IMR-90 (cell line): ENCODE data around the gene TRAF3IP1. TPM values are rescaled to one million over a fixed set of nuclear protein-coding genes. Genes with fewer than 3 reads are reported as not detected.

ENCODE experiments used
- ATAC-seq: fragments of 200-7000 bp; cut with Tn5 transposase; 2 replicates; pipeline ENCODE4 v1.9.1; 2020; ENCODE audit warnings: low read depth, mild to moderate bottlenecking, moderate library complexity
- BruUV-seq: library from RNA; stranded (reverse); fragments of 400-500 nt; replicated peaks from 2 replicates; lab custom pipeline; 2021; lab: Mats Ljungman, UMichigan
- CTCF ChIA-PET: fragments of 300-600 bp; formaldehyde crosslinking; extraction: SDS; loops from one replicate; lab custom pipeline; 2021; ENCODE audit warnings: antibody characterized with exemption; lab: Yijun Ruan, JAX
- POLR2A ChIA-PET: fragments of 300-600 bp; sonication (Branson Sonifier 250); formaldehyde crosslinking; loops from one replicate; lab custom pipeline; 2022; ENCODE audit warnings: antibody characterized with exemption; ENCODE audit not compliant: unreplicated experiment; lab: Charles Lee
- DNase-seq: peaks from one replicate; pipeline ENCODE4 v3.0.0; 2013
- H2AFZ ChIP-seq: replicated peaks from 2 replicates; pipeline ENCODE3; 2013; ENCODE audit warnings: low read length, mild to moderate bottlenecking; ENCODE audit not compliant: poor library complexity
- H2AK5ac ChIP-seq: 2 replicates; pipeline ENCODE4 v1.6.1; 2013; ENCODE audit warnings: low read depth, low read length, inconsistent platforms
- H2AK9ac ChIP-seq: replicated peaks from 2 replicates; pipeline ENCODE3; 2013; ENCODE audit warnings: mild to moderate bottlenecking, low read depth, low read length, moderate library complexity; ENCODE audit not compliant: poor library complexity
- H2BK120ac ChIP-seq: 2 replicates; pipeline ENCODE4 v1.6.1; 2013; ENCODE audit warnings: low read depth, low read length, inconsistent platforms
- H2BK15ac ChIP-seq: 3 replicates; pipeline ENCODE4 v1.6.1; 2013; ENCODE audit warnings: low read depth, low read length, inconsistent platforms
- H2BK20ac ChIP-seq: 2 replicates; pipeline ENCODE4 v1.6.1; 2013; ENCODE audit warnings: low read depth, mild to moderate bottlenecking, inconsistent platforms, low read length, moderate library complexity
- H2BK5ac ChIP-seq: 2 replicates; pipeline ENCODE4 v1.6.1; 2013; ENCODE audit warnings: mild to moderate bottlenecking, low read depth, low read length, inconsistent platforms; ENCODE audit not compliant: poor library complexity, severe bottlenecking
- H3K14ac ChIP-seq: replicated peaks from 2 replicates; pipeline ENCODE4 v1.6.1; 2013; ENCODE audit warnings: low read depth, low read length, inconsistent platforms
- H3K18ac ChIP-seq: 2 replicates; pipeline ENCODE4 v1.6.1; 2013; ENCODE audit warnings: low read depth, low read length, control low read depth
- H3K23ac ChIP-seq: 2 replicates; pipeline ENCODE4 v1.6.1; 2013; ENCODE audit warnings: low read depth, low read length, inconsistent platforms
- H3K27ac ChIP-seq: 2 replicates; pipeline ENCODE4 v1.5.1; 2013; ENCODE audit warnings: mild to moderate bottlenecking, control low read depth, low read length; ENCODE audit not compliant: insufficient read depth
- H3K27me3 ChIP-seq: 2 replicates; pipeline ENCODE4 v1.6.1; 2013; ENCODE audit warnings: low read length; ENCODE audit not compliant: control insufficient read depth, insufficient read depth
- H3K36me3 ChIP-seq: 2 replicates; pipeline ENCODE4 v1.6.1; 2013; ENCODE audit warnings: low read length, mixed read lengths; ENCODE audit not compliant: control insufficient read depth, insufficient read depth
- H3K4ac ChIP-seq: 2 replicates; pipeline ENCODE4 v1.6.1; 2013; ENCODE audit warnings: low read depth, low read length, inconsistent platforms
- H3K4me1 ChIP-seq: 2 replicates; pipeline ENCODE4 v1.6.1; 2013; ENCODE audit warnings: low read length, mixed read lengths; ENCODE audit not compliant: control insufficient read depth, insufficient read depth
- H3K4me2 ChIP-seq: 2 replicates; pipeline ENCODE4 v1.6.1; 2013; ENCODE audit warnings: low read depth, mild to moderate bottlenecking, control low read depth, low read length, moderate library complexity
- H3K4me3 ChIP-seq: 2 replicates; pipeline ENCODE4 v1.5.1; 2013; ENCODE audit warnings: low read depth, mild to moderate bottlenecking, control low read depth, low read length, moderate library complexity; ENCODE audit not compliant: insufficient read depth
- H3K56ac ChIP-seq: 2 replicates; pipeline ENCODE4 v1.6.1; 2013; ENCODE audit warnings: low read length, inconsistent platforms; ENCODE audit not compliant: insufficient read depth; ENCODE audit errors: extremely low read depth
- H3K79me1 ChIP-seq, 2 experiments: 2 replicates each; pipeline ENCODE4 v1.6.1; 2013; ENCODE audit warnings: low read length in 2 of 2, inconsistent platforms in 1 of 2, low read depth in 1 of 2
- H3K9ac ChIP-seq: 2 replicates; pipeline ENCODE4 v1.6.1; 2013; ENCODE audit warnings: low read depth, low read length, control low read depth
- H3K9me1 ChIP-seq: 2 replicates; pipeline ENCODE4 v1.6.1; 2013; ENCODE audit warnings: low read length, inconsistent platforms; ENCODE audit not compliant: insufficient read depth
- H3K9me3 ChIP-seq: 2 replicates; pipeline ENCODE4 v1.6.1; 2013; ENCODE audit warnings: low read length; ENCODE audit not compliant: control insufficient read depth, insufficient read depth
- H4K20me1 ChIP-seq: 2 replicates; pipeline ENCODE4 v1.6.1; 2013; ENCODE audit warnings: low read length, inconsistent platforms; ENCODE audit not compliant: insufficient read depth
- H4K5ac ChIP-seq: 2 replicates; pipeline ENCODE4 v1.6.1; 2013; ENCODE audit warnings: mild to moderate bottlenecking, low read depth, low read length, control low read depth
- H4K8ac ChIP-seq, 2 experiments: 2 replicates each; pipeline ENCODE4 v1.6.1; 2013; ENCODE audit warnings: low read depth in 2 of 2, low read length in 2 of 2, control low read depth in 1 of 2, inconsistent platforms in 1 of 2
- H4K91ac ChIP-seq: 2 replicates; pipeline ENCODE4 v1.6.1; 2013; ENCODE audit warnings: low read depth, low read length, inconsistent platforms; ENCODE audit not compliant: insufficient read depth
- CEBPB ChIP-seq: IDR thresholded peaks from 2 replicates; pipeline ENCODE4 v1.6.1; 2012; ENCODE audit warnings: low read depth, low read length, improper control_type of control experiment
- WGBS, 2 experiments: methylation state at CpG; one replicate each; pipeline versions ENCODE4 v1.1.5 to v1.1.7; 2013; ENCODE audit warnings: missing lambda C conversion rate in 2 of 2; ENCODE audit not compliant: insufficient read length in 1 of 2; ENCODE audit errors: extremely low coverage in 2 of 2; 5-methylcytosine and 5-hydroxymethylcytosine counted together
- dilution Hi-C: fragments of 300-500 bp; cut with HindIII; formaldehyde crosslinking; loops from one replicate; pipeline ENCODE4 v1.14.3; 2018; ENCODE audit warnings: low sequenced_read_pairs; ENCODE audit not compliant: unreplicated experiment
- in situ Hi-C: fragments of 300-500 bp; cut with MboI; formaldehyde crosslinking; loops from 3 replicates; pipeline ENCODE4 v1.14.3; 2019; ENCODE audit warnings: low sequenced_read_pairs, inconsistent platforms, mixed read lengths
- intact Hi-C: fragments of 100-400 bp; cut with micrococcal nuclease; formaldehyde crosslinking; loops from 2 replicates; pipeline ENCODE4 v1.10.0; 2022
- polyA plus RNA-seq, 3 experiments: library from polyadenylated mRNA; depleted of rRNA; stranded (reverse); fragments of >200 nt; gene quantifications; 2 replicates each; pipeline ENCODE4 v1.2.3, GENCODE V29; 2012; ENCODE audit warnings: low replicate concordance in 1 of 3
- total RNA-seq: library from RNA; depleted of rRNA; stranded (reverse); fragments of >200 nt; gene quantifications from 2 replicates; pipeline ENCODE4 v1.2.3, GENCODE V29; 2012

TRAF3IP1 gene
- total and polyA plus RNA-seq, 2 of the 4 experiments (the other 2 are of a cell fraction), result 5.9 to 8.3 TPM

DNA sequence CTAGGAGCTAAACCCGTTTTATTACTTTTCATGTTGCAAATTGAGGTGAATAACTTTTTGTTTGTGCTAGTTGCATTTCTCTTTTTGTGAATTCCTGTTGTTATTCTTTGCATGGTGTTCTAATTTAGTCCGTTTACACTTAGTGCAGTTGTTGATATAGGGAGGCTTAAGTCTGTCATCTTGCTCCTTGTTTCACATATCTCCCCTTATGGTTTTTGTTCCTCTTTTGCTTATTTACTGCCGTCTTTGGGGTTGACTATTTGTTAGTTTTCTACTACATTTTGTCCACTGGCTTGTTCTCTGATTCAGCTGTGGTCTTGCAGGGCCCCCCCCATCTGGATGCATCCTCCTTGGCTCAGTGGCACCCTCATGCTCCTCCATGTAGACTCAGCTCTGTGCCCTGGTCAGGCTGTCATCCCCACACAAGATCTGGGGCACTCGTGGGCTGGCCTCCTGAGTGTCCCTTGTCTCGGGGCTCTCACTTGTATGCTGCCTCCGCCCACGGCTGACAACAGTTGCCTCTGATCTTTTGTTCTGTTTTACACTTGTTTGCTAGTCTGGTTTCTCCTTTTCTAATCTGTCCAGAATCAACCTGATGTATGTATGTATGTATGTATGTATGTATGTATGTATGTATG lies 63.5 kb downstream of the TRAF3IP1 start:
- Histone ChIP-seq H3K27ac (no peak overlapping the region), H3K56ac (no peak overlapping the region), H2AK5ac (no peak overlapping the region), H3K36me3 (peaks cover 7% of the 10 kb centered on the region), H3K4me1 (peaks cover 16% of the 10 kb centered on the region), H3K4me3 (no peak overlapping the region), H3K23ac (no peak overlapping the region), H2AFZ (no peak overlapping the region), H2BK20ac (no peak overlapping the region), H3K27me3 (no peaks in the 10 kb centered on the region), H4K91ac (no peak overlapping the region), H3K79me1 (peaks cover 0 to 10% of the 10 kb centered on the region in 2 experiments; a peak in 3 of 4 replicates), H4K5ac (no peak overlapping the region), H3K4me2 (no peak overlapping the region), H3K9ac (no peak overlapping the region), H3K9me3 (no peaks in the 10 kb centered on the region), H2BK5ac (no peak overlapping the region), H3K9me1 (peaks cover 16% of the 10 kb centered on the region), H2BK120ac (no peak overlapping the region), H4K8ac (no peak overlapping the region), H3K18ac (no peak overlapping the region), H2BK15ac (no peak overlapping the region), H3K14ac (no peak overlapping the region), H3K4ac (no peak overlapping the region), H4K20me1 (no peaks in the 10 kb centered on the region), H2AK9ac (no peak overlapping the region)
- 83% methylated on average over 1 of the region's 7 CpGs; no CpG with 5 or more reads in 1 of the 2 experiments for WGBS, 2 experiments
- DNase-seq (no peak), ATAC-seq (no peak)
- dilution Hi-C loops (no loop called here), in situ Hi-C loops (no loop called here), intact Hi-C loops (no loop called here)
- ChIA-PET POLR2A (no interaction called here), CTCF (no interaction called here)
- no TSS peak for BruUV-seq
- TF ChIP-seq CEBPB, result no peak
